Bone marrow (tissue), 2 donors: ENCODE results near the gene HEATR5A.
"Not testable (repeated sequence)": the region's sequence is repeated elsewhere in the genome, so short reads cannot be mapped to it uniquely, and the experiment has no call there.

Source experiments
- DNase-seq, 2 donors: peaks; one replicate each; lab custom pipeline; 2025; lab: John Stamatoyannopoulos, UW

HEATR5A gene

GRCh38 chr14:31420319-31421111 lies at the start of gene HEATR5A:
Gene HEATR5A, minus strand, starts transcription at chr14:31420550. Its CDS starts 17,575 bp downstream, at chr14:31402975.
- peak; percentile 80 to 84 for DNase-seq

GRCh38 chr14:31466554-31466953 lies 46.2 kb upstream of the HEATR5A start:
- DNase-seq, result no peak

GRCh38 chr14:31465111-31465510 lies 44.8 kb upstream of the HEATR5A start:
- DNase-seq, result no peak

DNA sequence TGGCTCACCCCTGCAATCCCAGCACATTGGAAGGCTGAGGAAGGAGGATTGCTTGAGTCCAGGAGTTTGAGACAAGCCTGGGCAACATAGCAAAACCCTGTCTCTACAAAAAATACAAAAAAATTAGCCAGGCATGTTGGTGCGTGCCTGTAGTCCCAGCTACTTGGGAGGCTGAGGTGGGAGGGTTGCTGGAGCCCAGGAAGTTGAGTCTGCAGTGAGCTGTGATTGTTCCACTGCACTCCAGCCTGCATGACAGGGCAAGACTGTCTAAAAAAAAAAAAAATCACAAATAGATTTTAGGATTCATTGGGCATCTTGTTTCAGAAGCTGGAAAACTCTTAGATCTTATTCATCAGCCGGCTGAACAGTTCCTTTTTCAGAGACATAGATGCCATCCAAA lies 42.1 kb upstream of the HEATR5A start:
- not testable (repeated sequence) for DNase-seq

GRCh38 chr14:31461545-31461944 lies 41.2 kb upstream of the HEATR5A start:
- no peak for DNase-seq

- DNase-seq, result no peak
Observed at GRCh38 chr14:31457665-31458659, 37.6 kb upstream of the HEATR5A start.

DNA sequence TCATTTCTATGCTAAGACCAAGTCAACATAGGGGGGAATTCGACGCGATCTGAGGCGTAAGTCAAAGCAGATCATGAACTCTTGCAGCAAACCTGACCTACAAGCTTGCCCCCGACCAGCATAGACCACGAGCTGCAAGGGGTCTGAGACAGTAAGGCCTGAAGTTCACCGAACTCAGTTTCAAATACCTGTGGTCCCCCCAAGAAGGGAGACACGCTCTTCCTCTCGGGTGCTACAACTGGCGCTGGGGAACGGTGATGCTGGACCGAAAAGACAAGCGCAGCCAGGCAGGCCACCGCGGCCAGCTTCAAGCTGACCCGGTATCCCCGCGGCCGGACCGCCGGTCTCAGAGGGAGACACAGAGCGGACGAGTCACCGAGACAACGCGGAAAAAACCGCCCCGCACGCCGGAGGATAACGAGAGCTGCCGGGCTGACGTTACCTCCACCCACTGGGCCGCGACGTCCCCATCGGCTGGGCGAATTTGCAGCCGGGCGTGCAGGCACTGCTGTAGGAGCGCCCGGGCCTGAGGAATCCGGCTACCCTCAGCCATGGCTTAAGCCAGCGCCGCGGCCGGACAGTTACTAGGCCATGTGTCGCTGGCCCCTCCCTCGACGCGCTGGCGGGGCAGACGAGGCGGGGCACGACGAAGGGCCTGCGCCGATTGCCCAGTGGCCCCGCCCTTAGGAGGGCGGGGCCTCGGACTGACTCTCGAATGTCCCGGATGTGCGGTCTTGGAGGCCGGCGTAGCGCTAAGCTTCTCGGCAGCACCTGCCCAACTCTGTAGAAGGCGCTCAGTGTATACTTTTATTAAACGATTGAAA lies 36.7 kb upstream of the HEATR5A start, which contains the start of gene DTD2:
DTD2 (minus strand) TSS at position 666 of the 824 bp plus-strand sequence; CDS start at position 553, 113 bp downstream.
- peak; percentile 86 to 89 for DNase-seq

- peak in 1 of 2 donors; percentile 54 for DNase-seq
Observed at GRCh38 chr14:31449971-31450610, 29.7 kb upstream of the HEATR5A start.

- no peak for DNase-seq
Observed at GRCh38 chr14:31449136-31449535, 28.8 kb upstream of the HEATR5A start.

DNA sequence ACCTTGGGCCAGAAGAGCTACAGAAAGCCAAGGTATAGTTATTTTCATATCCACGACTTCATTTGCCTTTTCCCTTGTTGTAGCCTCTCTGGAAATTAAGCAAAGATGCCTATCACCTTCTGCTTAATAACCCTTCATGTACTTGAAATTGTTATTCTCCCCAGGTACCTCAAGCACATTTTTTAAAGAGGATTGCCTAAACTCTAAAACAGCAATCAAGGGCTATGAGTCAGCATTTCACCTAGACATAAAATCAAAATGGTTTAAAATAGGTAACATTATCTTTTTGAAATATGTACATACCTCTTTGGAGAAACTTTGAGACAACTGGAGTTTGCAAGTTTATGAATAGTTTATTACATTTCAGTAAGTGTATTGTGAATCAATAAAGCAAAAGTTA lies 25.4 kb upstream of the HEATR5A start:
- DNase-seq, result no peak

GRCh38 chr14:31442284-31442683 lies 21.9 kb upstream of the HEATR5A start:
- DNase-seq, result no peak

DNA sequence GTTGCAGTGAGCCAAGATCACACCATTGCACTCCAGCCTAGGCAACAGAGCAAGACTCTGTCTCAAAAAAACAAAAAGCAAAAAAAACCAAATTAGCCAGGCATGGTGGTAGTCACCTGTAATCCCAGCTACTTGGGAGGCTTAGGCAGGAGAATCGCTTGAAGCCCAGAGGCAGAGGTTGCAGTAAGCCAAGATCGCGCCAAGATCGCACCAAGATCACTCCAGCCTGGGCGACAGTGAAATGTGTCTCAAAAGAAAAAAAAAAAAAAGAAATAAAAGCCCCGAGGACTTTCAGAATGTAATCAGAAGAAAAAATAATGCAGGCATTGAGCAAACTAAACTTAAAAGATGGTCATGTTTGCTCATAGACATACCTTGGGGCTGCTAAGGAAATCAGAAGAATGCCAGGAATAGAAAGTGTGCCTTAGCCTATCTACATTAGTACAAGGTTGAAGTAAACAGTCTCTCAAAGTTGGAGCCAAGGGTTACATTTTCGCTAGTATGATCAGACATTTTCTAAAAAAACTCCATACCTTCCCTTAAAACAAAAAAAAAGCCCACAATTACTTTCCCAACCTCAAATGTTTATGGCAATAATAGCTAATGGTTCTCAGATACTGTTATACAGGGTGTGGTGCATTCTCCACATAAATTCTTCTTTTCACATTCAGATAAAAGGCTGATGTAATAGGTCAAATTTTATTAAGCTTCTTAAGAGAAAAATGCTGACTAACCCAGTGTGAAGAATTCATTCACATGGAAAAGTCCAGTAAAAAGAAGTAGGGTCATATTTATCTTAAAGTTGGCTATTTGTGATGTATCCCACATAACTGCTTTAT lies 21.1 kb upstream of the HEATR5A start:
- no peak for DNase-seq

DNA sequence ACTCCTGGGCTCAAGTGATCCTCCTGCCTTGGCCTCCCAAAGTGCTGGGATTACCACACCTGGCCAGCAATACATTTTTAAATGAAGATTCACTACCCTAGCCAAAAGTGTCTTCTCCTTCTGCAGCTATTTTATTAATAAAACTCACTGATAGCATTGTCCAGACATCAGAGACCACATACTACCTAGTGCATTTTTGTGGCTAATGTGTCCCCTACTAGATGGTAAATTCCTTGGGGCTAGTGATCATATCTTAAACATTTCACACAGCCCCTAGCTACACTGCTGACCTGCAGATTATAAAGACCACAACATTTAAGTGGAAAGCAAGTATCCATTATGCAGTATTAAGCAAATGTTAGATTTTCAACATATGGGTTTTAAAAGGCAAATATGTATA lies 19.9 kb upstream of the HEATR5A start:
- no peak for DNase-seq

DNA sequence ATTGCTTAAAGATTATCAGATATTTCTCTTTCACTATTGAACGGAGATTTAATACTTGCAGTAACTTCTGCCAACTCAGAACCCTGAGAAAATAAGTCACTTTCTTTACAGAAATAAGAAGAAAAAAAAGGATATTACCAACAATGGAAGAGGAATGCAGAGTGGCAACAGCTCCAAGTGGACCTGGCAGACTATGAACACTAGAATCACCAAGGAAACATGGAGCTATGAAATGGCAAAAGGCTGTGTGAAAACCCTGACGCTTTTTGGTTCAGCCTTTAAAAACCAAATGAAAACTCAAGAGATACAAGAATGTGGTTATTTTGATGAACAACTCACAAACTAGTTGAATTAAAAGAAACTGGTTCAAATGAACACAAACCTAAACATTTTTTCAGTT lies 19.2 kb upstream of the HEATR5A start:
- no peak for DNase-seq

DNA sequence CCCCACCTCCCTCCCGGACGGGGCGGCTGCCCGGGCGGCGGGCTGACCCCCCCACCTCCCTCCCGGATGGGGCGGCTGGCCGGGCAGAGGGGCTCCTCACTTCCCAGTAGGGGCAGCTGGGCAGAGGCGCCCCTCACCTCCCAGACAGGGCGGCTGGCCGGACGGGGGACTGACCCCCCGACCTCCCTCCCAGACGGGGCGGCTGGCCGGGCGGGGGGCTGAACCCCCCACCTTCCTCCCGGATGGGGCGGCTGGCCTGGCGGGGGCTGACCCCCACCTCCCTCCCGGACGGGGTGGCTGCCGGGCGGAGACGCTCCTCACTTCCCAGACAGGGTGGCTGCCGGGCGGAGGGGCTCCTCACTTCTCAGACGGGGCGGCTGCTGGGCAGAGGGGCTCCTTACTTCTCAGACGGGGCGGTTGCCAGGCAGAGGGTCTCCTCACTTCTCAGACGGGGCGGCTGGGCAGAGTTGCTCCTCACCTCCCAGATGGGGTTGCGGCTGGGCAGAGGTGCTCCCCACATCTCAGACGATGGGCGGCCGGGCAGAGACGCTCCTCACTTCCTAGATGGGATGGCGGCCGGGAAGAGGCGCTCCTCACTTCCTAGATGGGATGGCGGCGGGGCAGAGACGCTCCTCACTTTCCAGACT lies 16.8 kb upstream of the HEATR5A start:
- not testable (repeated sequence) for DNase-seq

DNA sequence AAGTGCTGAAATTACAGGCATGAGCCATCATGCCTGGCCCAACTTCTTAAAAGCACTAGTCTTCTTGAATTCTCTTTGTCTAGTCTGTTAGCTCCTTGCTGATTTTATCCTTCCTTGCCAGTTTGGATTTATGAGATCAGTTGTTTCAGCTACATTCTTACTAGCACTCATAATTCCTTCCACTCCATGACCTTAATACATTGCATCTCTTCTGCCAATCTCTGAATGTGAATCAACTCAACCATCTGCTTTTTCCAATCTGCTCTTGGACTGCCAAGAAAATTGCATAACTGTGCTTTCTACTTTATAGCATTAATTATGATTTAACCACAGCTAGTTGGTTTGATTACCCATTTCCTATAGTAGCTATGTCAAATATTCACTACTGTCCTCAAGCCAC lies 14.9 kb upstream of the HEATR5A start:
- DNase-seq, result no peak

- DNase-seq, result no peak
Observed at GRCh38 chr14:31430634-31431264, 10.4 kb upstream of the HEATR5A start.

GRCh38 chr14:31429791-31430190 lies 9.4 kb upstream of the HEATR5A start:
- DNase-seq, result no peak

- no peak for DNase-seq
Observed at GRCh38 chr14:31428011-31428410, 7.7 kb upstream of the HEATR5A start.
